Measurements from ENCODE around the gene EXOC4.

DNA sequence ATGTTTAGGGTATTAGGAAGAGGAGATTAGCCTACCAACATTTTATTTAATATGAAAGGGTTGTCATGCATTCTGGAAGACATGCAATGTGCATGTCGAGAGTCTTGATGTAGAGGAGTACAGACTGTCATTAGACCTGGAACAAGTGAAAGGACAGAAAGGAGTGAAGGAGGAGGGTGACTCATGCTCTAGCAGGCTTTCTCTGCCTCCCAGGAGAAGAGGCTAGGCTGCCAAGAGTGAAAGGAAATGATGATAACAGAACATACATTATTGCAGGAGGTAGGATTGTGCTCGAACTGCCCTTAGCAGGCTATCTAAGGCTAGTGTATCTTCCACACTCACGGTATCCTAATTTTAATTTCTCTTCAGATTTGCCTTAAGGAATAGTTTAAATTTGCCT lies 228.8 kb downstream of the EXOC4 start:
- TF ChIP-seq POLR2A (IDR thresholded peaks at IDR 0.05), result no peak
- TF ChIP-seq, protein P1, sequence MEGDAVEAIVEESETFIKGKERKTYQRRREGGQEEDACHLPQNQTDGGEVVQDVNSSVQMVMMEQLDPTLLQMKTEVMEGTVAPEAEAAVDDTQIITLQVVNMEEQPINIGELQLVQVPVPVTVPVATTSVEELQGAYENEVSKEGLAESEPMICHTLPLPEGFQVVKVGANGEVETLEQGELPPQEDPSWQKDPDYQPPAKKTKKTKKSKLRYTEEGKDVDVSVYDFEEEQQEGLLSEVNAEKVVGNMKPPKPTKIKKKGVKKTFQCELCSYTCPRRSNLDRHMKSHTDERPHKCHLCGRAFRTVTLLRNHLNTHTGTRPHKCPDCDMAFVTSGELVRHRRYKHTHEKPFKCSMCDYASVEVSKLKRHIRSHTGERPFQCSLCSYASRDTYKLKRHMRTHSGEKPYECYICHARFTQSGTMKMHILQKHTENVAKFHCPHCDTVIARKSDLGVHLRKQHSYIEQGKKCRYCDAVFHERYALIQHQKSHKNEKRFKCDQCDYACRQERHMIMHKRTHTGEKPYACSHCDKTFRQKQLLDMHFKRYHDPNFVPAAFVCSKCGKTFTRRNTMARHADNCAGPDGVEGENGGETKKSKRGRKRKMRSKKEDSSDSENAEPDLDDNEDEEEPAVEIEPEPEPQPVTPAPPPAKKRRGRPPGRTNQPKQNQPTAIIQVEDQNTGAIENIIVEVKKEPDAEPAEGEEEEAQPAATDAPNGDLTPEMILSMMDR (IDR thresholded peaks at IDR 0.05), result no peak
- TF ChIP-seq POLR2AphosphoS5 (IDR thresholded peaks at IDR 0.05; ENCODE audit: insufficient read depth in 1 of 2, low read depth in 1 of 2), result no peak

Measured in vagina (tissue), 2 donors.